Stimulated activated CD8-positive, alpha-beta memory T cell treated with anti-CD3 and anti-CD28 coated beads, Interleukin-7, amount 100 ng/mL, for 4 hours (primary cell): Measurements from ENCODE around the gene PIWIL4.
"Not testable (repeated sequence)": the region's sequence is repeated elsewhere in the genome, so short reads cannot be mapped to it uniquely, and the experiment has no call there.

ENCODE experiments used
- DNase-seq, 2 donors: peaks; one replicate each; pipeline ENCODE4 v3.0.0-alpha.2; 2020; ENCODE audit warnings: low read depth in 2 of 2

PIWIL4 gene

DNA sequence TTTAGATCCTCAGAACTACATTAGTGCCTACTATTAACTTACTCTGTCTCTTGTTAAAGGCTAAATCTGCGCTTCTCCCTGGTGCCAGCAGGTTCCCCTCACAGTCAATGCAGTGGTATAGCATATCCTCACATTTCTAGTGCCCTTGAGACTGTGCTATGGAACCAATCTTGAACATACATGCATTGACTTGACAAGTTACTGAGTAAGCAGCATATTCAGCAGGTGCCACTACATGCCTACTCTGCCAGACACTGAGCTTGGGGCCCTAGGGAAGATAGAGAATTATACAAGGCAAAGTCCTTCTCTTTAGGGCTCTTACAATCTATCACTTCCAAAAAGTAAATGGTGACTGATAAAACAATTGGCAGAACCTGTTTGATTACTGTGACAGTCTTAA, 20.3 kb upstream of the PIWIL4 start:
- DNase-seq = no peak

DNA sequence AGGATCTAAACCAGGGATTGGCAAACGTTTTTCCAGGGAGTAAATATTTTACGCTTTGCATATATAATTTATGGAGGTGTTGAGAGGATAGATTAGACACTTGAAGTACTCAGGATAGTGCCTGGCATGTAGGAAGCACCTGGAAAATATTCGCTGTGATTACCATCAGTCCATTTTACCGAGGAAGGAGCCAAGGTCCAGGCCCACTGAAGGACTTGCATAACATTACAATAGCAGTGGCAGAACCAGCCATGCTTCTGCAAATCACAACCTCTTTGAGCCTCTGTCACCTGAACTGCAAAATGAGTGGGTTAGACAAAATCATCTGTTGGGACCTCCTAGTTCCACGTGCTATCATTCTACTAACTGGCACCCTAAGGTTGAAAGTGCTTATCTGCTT, 18.0 kb upstream of the PIWIL4 start:
- no peak for DNase-seq

DNA sequence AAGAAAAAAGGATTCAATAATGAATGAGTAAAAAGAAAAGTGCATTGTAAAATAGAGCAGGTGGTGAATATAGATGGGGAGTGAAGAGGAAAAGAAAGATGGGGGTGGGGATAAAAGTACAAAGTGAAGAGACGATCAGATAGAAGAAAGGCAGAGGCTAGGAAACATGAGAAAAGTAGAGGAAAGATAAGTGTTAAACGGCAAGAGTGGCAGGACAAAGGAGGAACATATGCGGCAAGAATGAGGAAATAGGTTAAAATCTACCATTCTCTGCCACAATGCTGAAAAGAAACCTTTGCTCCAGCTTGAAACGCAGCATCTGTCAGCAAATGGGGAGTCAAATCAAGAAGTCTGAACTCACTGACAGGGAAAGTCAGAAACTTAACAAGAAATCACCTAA, 16.7 kb upstream of the PIWIL4 start:
- no peak for DNase-seq

DNA sequence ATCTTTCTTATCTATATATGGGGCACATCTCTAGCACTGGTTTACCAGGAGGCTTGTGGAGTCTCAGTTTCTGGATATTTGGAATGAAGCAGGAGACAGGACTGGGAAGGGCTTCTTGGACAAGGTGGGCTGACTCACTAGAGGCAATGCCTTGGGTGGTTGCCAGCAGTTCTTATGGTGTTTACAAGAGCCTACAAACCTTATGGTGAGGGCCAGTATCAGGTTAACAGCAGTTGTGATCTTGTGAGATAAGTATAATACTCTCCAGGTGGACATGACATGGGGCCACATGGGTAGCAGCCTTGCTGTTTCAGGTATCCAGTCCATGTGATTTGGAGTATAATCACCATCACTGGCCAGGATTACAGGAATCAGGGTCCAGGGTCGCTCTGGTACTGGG, 13.2 kb upstream of the PIWIL4 start:
- no peak for DNase-seq

DNA sequence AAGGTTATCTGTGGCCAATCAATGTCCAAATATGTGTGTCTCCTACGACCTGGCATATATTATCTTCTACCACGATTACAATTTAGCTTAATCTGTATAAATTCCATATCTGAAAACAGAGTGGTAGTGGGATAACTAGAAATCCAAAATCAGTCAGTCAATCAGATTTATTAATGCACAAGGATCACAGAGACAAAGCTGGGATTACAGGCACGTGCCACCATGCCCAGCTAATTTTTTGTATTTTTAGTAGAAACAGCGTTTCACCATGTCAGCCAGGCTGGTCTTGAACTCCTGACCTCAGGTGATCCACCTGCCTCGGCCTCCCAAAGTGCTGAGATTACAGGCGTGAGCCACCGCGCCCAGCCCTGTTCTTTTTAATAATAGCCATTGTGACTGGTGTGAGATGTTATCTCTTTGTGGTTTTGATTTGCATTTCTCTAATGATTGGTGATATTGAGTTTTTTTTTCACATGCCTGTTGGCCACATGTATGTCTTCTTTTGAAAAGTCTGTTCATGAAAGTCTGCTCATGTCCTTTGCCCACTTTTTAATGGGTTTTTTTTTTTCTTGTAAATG, 11.3 kb upstream of the PIWIL4 start:
- not testable (repeated sequence) for DNase-seq

DNA sequence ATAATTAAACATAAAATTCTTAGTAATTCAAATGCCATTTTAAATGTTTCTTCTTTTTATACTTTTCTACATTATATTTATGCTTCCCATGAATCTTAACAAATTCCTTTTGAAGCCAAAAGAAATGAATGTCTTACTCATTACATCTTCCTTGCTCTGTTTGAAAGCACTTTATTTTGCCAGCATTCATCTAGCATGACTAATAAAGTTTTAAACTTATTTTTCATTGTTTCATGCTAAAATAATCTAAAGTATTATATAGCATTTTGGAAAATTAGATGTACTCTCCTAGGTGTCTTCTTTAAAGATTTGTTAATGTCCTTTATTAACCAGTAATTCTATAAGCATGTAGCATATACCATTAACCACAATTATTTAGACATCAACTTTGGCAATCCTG, 9.7 kb upstream of the PIWIL4 start:
- no peak for DNase-seq

DNA sequence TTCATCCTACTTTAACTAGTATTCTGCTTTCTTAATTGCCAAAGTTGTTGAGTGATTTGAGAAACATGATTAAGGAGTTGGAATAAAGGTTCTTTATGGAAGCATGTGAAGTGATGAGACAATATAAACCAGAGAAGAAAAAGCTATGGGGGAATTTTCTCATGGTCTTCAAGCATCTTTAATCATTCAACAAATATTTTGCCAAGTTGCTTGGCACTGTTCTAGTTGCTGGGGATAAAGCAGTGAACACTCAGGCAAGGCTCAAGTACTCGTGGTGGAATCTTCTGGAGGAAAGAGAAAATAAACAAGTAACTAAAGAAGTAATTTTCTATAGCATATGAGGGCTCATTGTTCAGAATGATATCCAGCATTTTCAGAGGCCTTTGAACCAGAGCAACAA, 9.2 kb upstream of the PIWIL4 start:
- no peak for DNase-seq

DNA sequence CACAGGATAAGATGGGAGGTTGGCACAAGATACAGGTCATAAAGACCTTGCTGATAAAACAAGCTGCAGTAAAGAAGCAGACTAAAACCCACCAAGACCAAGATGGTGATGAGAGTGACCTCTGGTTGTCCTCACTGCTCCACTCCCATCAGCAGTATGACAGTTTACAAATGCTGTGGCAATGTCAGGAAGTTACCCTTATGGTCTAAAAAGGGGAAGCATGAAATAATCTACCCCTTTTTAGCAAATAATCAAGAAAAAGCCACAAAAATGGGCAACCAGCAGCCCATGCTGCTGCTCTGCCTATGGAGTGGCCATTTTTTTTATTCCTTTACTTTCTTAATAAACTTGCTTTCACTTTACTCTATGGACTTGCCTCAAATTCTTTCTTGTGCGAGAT, 8.7 kb upstream of the PIWIL4 start:
- no peak for DNase-seq

DNA sequence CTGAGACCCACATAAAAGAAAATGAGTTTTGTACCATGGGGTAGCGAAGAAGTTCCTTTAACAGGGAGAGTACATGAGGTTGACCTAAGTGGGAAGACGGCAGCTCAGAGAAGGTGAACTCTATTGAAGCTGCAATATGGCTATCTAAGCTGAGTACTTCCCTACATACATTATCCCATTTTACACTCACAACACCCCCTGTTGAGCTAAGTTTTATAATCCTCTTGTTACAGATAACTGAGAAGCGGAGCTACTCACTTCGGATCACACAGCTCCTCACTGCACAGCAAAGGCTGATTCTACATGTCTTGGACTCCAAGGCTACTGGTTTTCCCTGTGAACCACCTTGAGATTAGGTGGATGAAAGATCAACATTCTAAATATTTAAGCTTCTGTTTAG, 8.2 kb upstream of the PIWIL4 start:
- no peak for DNase-seq

DNA sequence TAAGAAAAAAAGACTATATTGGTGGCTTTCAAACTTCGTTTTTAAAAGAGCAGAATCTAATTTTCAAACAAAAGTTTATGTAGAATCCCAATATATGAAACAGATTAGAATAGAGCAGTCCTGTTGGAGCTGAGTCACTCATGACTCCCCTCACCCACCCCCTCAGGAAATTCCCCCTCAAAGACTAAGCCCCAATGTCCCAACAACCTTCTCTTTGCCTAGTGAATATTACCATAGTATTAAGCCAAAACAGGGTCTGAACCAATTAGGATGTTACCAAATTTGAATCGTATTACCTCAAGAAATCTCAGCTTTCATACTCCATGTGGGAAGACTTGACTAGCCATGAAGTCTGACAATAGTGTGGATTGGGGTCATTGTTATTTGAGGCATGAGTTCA, 7.8 kb upstream of the PIWIL4 start:
- no peak for DNase-seq

DNA sequence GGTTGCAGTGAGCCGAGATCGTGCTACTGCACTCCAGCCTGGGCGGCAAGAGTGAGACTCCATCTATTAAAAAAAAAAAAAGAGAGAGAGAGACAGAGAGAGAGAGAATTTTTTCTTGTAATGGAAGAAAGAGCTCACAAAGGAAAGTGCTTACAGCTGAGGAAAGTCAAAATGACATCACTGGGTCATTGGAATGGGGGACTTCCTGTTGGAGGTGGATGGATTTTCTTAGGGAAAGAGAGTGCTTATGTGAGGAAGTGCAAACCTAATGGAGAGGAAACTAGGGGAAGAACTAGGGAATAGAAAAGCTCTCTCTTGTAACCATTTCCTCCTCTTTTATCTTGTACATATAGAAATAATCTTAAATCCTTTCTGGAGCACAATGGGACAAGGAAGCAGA, 6.3 kb upstream of the PIWIL4 start:
- no peak for DNase-seq

DNA sequence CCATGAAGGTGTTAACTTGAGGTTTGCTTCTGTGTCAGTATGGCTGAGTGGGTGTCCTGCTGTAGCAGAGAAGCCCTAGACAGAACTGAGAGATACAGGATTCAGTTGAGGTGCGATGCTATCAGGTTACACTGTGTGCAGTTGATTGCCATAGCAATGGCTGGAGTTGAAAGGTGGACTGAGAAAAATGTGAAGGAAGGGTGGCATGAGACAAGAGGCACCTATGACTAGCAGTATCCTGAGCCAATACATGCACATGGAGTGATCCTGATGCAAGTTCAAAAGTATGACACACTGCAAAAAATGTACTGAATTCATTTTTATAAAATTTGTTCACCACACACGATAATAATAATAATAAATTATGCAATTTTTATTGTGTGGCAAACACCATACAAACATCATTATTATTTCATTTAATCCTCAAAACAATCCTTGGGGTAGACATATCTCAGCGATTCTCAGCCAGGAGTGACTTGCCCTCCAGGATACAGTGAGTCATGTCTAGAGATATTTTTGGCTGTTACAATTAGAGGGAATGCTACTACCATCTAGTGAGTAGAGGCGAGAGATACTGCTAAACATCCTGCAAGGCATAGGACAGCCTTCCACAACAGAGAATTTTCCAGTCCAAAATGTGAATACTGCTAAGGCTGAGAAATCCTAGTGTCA, 3.9 kb upstream of the PIWIL4 start:
- no peak for DNase-seq

DNA sequence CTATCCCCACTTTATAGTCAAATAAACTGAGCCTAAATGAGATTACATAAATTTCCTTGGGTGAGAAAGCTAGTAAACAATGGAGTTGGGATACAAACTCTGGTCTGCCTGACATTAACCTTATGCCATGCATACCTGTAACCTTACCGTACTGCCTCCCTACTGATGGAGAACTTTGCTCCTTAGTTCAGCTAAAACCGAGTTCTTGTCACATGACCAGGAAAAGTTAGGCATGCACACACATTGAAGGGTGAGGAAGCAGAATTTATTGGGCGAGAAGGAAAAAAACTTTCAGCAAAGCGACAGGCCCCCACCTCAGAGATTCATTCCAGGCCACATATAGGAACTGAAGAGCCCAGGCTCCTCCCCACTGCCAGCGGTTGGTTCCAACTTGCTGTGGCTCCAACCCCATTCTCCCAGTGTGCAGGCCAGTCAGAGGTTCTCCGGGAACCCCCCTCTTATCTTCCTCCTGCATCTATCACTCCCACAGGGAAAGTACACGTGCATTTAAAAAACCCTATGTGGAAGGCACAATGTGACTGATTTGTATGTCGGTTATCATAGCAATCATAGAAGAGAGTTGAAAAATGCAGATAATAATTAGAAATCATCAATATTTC, 3.2 kb upstream of the PIWIL4 start:
- no peak for DNase-seq

DNA sequence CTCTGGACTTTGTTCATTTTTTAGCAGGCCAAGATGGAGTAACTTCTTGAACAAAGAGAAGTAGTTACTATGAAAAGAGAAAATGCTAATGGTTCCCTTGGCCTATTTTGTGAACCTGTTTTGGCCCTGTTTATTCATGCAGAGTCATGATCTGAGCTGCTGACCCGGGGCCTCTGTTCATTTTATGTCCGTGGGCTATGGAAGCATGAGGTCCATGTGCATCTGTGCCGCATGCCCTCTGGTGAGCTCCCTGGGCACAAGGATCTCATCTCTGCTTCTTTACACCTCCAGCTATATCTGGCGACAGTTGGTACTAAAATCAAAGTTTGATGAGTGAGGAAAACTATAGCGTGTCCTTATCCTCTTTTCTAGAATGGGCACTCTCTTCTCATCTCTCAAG, 1.0 kb downstream of the PIWIL4 start:
- no peak for DNase-seq

DNA sequence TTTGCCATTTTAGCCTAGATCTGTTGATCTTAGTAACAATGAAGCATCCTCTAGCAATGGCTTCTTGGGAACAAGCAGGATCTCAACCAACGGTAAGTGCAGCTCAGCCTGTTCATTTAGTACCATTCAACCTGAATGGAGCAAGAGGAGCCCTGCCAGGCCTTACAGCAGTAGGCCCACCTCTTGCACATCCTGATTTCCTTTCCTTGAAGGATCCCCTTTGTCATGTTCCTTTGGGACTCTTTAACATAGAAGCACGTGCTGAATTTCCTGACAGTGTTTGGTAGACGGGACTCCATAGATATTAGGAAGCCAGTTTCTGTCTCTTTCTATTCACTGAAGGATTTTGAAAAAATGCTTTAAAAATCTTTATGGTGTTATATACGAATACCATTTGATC, 1.5 kb downstream of the PIWIL4 start:
- DNase-seq = no peak

DNA sequence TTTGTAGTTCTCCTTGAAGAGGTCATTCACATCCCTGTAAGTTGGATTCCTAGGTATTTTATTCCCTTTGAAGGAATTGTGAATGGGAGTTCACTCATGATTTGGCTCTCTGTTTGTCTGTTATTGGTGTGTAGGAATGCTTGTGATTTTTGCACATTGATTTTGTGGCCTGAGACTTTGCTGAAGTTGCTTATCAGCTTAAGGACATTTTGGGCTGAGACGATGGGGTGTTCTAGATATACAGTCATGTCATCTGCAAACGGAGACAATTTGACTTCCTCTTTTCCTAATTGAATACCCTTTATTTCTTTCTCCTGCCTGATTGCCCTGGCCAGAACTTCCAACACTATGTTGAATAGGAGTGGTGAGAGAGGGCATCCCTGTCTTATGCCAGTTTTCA, 5.8 kb downstream of the PIWIL4 start:
- DNase-seq = not testable (repeated sequence)

DNA sequence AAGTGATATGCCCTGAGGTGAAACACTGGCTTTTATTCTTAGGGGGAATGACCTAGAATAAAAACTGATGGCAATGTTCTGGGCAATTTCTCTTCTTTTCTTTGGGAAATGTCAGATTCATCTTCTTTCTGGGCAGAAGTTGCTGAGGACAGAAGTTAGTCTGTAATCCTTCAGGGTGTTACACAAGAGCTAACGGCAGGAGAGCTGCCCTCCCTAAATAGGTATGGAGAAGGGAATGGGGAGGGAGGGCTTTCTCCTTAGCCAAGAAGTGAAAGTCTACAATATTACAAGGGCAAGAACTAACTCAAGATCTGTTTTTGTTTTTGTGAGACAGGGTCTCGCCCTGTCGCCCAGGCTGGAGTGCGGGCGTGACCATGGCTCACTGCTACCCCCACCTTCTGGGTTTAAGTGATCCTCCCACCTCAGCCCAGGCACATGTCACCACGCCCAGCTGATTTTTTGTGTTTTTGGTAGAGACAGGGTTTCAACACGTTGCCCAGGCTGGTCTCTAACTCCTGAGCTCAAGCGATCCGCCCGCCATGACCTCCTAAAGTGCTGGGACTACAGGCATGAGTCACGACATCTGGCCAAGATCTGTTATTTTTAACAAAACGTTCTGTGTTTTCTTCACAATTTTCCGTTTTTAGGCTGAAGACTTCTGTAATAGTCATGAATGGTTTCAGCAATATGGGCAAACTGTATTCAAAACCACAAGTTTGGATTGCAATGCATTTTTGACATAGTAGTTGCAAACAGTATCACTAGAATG, 7.2 kb downstream of the PIWIL4 start:
- no peak for DNase-seq

DNA sequence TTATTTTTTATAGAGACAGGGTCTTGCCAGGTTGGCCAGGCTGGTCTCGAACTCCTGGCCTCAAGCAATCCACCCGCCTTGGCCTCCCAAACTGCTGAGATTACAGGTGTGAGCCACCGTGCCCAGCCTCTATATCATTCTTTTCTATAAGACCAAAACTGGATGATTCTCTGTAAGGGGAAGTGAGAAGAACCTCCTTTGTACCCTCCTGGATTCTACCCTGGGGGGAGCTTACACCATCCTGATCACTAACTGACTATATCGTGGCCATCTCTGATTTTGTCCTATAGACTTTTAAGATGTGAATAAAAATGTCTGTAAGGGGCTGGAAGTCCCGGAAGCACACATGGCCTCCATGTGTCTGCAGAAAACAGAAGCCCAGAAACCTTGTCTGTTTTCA, 9.1 kb downstream of the PIWIL4 start:
- no peak for DNase-seq

DNA sequence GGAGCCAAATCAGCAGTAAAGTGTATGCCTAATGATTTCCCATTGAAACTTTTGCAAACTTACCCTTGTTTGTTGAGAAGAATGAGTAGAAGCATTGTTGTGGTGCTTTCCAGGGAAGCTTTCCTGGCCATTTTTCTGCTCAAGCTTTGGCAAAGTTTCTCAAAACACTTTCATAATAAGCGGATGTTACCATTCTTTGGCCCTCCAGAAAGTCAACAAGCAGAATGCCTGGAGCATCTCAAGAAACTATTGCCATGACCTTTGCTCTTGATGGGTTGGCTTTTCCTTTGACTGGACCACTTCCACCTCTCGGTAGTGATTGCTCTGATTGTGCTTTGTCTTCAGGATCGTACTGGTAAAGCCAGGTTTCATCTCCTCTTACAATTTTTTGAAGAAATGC, 10.7 kb downstream of the PIWIL4 start:
- DNase-seq = no peak

DNA sequence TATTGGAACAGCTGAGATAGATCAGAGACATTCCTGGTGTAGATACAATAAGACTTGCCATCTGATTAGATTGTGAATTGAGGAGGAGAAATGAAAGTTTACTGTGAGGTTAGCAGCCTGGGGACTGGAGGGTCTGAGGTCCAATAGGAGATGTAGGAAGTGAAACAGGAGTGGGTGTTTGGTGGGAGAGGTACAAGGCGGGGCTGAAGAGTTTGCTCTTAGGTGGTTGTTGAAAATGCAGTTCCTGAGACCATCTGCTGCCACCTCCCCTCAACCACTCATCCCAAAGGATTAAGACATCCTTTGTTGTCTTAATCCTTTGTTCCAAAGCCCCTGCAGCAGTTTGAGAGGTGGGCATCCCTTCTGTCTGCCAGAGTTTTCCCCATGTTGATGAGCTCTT, 14.8 kb downstream of the PIWIL4 start:
- DNase-seq = no peak

DNA sequence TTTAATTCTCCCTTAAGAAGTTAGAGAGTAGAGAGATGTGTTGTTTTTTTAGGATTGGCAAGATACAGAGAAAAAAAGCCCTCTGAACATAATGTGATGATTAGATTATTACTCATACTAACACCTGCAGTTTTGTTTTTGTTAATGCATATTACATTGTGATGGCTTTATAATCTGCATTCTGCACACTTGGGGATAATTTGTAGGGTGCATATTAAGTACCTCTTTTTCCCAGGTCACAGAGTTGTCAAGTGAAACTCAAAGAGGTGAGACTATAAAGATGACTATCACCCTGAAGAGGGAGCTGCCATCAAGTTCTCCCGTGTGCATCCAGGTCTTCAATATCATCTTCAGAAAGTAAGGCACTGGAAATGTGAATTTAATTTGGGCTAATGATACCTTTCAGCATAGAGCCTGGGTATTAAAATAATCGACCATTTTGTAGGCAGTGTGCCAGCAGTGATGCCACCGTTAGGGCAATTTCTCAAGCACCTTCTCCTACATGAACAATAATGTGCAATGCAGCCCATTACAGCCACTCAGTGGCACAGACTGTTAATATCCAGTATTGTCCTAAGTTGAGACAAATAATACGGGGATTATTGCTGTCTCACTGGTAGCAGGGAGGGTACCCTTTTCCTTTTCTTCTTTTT, 16.2 kb downstream of the PIWIL4 start:
- DNase-seq = no peak

DNA sequence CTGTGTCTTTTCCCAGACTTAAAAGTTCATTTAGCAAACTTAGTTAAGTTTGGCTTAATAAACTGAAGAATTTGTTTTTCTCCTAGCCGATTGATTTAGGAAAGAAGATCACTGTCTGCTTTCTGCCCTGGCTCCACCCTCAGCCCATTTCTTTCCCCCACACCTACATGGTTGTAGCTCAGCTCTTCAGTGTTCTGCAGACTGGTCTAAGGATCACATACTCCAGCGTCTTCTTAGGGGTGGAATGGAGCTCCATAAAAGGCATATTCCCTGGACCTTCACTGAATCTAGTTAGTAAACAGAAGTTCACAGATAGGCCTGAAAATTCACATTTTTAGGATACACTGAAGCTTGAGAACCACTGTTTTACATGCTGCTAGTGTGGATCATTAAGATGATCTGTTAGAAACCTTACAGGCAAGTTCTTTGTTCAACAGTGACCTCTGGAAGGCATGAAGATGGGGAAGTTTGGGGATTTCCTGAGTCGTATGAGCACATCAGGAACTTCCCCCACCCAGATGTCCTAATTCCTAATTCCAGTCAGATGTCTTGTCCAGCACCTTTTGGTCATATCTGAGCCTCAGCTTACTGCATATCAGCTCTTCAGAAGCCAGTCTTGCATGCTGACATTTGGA, 16.8 kb downstream of the PIWIL4 start:
- no peak for DNase-seq
